Peyer's patch (tissue), 4 donors: ENCODE results near the gene STXBP3. TPM values are rescaled to one million over a fixed set of nuclear protein-coding genes. Genes with fewer than 3 reads are reported as not detected.

Experiments
- DNase-seq, 3 donors: peaks; one replicate each; pipeline ENCODE4 v3.0.0-alpha.2; 2017 to 2019
- H3K27ac ChIP-seq, 4 donors: fragments of 200-600 bp; sonication (generic); one replicate each; pipeline ENCODE4 v1.5.1; 2016 to 2019
- H3K27me3 ChIP-seq, 2 donors: fragments of 200-600 bp; sonication (generic); one replicate each; pipeline ENCODE4 v1.5.1; 2019
- H3K36me3 ChIP-seq, 3 donors: fragments of 200-600 bp; sonication (generic); one replicate each; pipeline ENCODE4 v1.5.1; 2016 to 2019
- H3K4me1 ChIP-seq, 4 donors: fragments of 200-600 bp; sonication (generic); one replicate each; pipeline ENCODE4 v1.5.1; 2016 to 2019
- H3K4me3 ChIP-seq, 4 donors: fragments of 200-600 bp; sonication (generic); 1 replicate in 3 of 4; 2 replicates in 1 of 4; pipeline ENCODE4 v1.5.1; 2016 to 2019; ENCODE audit warnings: mild to moderate bottlenecking in 1 of 4
- H3K9me3 ChIP-seq, 4 donors: fragments of 200-600 bp; sonication (generic); one replicate each; pipeline ENCODE4 v1.5.1; 2016 to 2019; ENCODE audit warnings: mild to moderate bottlenecking in 1 of 4
- POLR2A ChIP-seq, 2 donors: fragments of 450-650 bp; IDR thresholded peaks; one replicate each; pipeline ENCODE4 v1.5.1; 2017; ENCODE audit warnings: antibody characterized with exemption in 2 of 2, mild to moderate bottlenecking in 2 of 2, moderate library complexity in 2 of 2
- total RNA-seq, 4 donors: library from RNA; depleted of rRNA; stranded (reverse); fragments of >200 nt; gene quantifications; one replicate each; pipeline ENCODE4 v1.1.0, GENCODE V29; 2016
- TF ChIP-seq, protein P1 (sequence below), 6 experiments: fragments of 450-650 bp in 4 of 6; fragments of 200-600 bp in 2 of 6; sonication (generic) in 1 of 6; IDR thresholded peaks; one replicate each; pipeline ENCODE4 v1.5.1; 2017 to 2019; ENCODE audit warnings: antibody characterized with exemption in 6 of 6, mild to moderate bottlenecking in 3 of 6, moderate library complexity in 1 of 6

STXBP3 gene
- total RNA-seq, 4 donors from 2014 or later: 51.3 to 106 (median 64.2) TPM

- Histone ChIP-seq H3K9me3 (no peaks in the 10 kb centered on the region), H3K27me3 (no peaks in the 10 kb centered on the region), H3K4me1 (peaks cover 0 to 8% (median 0%) of the 10 kb centered on the region in 4 donors), H3K27ac (no peak overlapping the region), H3K36me3 (peaks cover 0 to 16% (median 0%) of the 10 kb centered on the region in 3 donors), H3K4me3 (no peak overlapping the region)
- DNase-seq: no peak
- TF ChIP-seq POLR2A (IDR thresholded peaks at IDR 0.05): no peak
- TF ChIP-seq, protein P1, sequence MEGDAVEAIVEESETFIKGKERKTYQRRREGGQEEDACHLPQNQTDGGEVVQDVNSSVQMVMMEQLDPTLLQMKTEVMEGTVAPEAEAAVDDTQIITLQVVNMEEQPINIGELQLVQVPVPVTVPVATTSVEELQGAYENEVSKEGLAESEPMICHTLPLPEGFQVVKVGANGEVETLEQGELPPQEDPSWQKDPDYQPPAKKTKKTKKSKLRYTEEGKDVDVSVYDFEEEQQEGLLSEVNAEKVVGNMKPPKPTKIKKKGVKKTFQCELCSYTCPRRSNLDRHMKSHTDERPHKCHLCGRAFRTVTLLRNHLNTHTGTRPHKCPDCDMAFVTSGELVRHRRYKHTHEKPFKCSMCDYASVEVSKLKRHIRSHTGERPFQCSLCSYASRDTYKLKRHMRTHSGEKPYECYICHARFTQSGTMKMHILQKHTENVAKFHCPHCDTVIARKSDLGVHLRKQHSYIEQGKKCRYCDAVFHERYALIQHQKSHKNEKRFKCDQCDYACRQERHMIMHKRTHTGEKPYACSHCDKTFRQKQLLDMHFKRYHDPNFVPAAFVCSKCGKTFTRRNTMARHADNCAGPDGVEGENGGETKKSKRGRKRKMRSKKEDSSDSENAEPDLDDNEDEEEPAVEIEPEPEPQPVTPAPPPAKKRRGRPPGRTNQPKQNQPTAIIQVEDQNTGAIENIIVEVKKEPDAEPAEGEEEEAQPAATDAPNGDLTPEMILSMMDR (IDR thresholded peaks at IDR 0.05): no peak
Measured at GRCh38 chr1:108704496-108704895, 42.0 kb upstream of the STXBP3 start.

GRCh38 chr1:108706643-108707042 is 39.8 kb upstream of the STXBP3 start:
- no peak for TF ChIP-seq POLR2A (IDR thresholded peaks at IDR 0.05)
- TF ChIP-seq, protein P1 (IDR thresholded peaks at IDR 0.05): no peak
- no peak overlapping the region for H3K4me3 ChIP-seq
- no peak overlapping the region for H3K27ac ChIP-seq
- H3K27me3 ChIP-seq: no peaks in the 10 kb centered on the region
- peaks cover 0 to 4% (median 0%) of the 10 kb centered on the region in 3 donors for H3K36me3 ChIP-seq
- DNase-seq: no peak
- peaks cover 0 to 8% (median 0%) of the 10 kb centered on the region in 4 donors for H3K4me1 ChIP-seq
- H3K9me3 ChIP-seq: no peaks in the 10 kb centered on the region

GRCh38 chr1:108708691-108709660 is 37.5 kb upstream of the STXBP3 start:
- H3K4me3 ChIP-seq: no peak overlapping the region
- H3K27ac ChIP-seq: no peak overlapping the region
- TF ChIP-seq, protein P1 (IDR thresholded peaks at IDR 0.05): peak in 4 of 6 experiments; percentile 13 to 28 (median 27)
- no peak for TF ChIP-seq POLR2A (IDR thresholded peaks at IDR 0.05)
- peaks cover 0 to 8% (median 0%) of the 10 kb centered on the region in 4 donors for H3K4me1 ChIP-seq
- H3K36me3 ChIP-seq: no peaks in the 10 kb centered on the region
- no peaks in the 10 kb centered on the region for H3K27me3 ChIP-seq
- peak in 2 of 3 donors; percentile 41 to 72 for DNase-seq
- no peaks in the 10 kb centered on the region for H3K9me3 ChIP-seq

GRCh38 chr1:108712606-108713150 is 33.8 kb upstream of the STXBP3 start, which contains the start of gene FNDC7:
FNDC7 (plus strand) TSS chr1:108712908; CDS start chr1:108712934, 26 bp downstream.
- H3K4me3 ChIP-seq: no peak within 1 kb of the TSS

DNA sequence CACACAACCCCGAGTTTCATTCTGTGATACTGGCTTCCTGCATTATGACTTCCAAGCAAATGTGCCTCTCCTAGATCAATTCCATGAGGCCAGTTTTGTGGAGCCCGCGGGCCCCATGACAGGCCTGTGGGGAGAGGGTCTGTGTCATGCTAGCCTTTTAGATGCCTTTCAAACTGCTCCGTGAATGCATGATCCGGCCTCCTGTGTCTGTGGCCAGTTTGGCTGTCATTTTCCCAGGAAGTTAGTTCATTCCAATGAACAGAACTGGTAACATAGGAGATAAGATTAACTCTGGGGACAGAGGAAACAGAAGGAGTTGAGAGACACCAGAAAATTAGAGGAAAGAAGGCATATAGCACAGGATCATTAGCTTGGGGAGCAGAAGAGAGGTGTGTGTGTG is 30.5 kb upstream of the STXBP3 start:
- Histone ChIP-seq H3K4me3 (no peak overlapping the region), H3K4me1 (no peaks in the 10 kb centered on the region), H3K27me3 (no peaks in the 10 kb centered on the region), H3K9me3 (no peaks in the 10 kb centered on the region), H3K36me3 (no peaks in the 10 kb centered on the region), H3K27ac (no peak overlapping the region)
- no peak for DNase-seq
- TF ChIP-seq, protein P1 (IDR thresholded peaks at IDR 0.05): no peak
- no peak for TF ChIP-seq POLR2A (IDR thresholded peaks at IDR 0.05)

More at GRCh38 chr1:108712606-108713150, 33.8 kb upstream of the STXBP3 start, which contains the start of gene FNDC7:
- Histone ChIP-seq H3K27ac (no peak within 1 kb of the TSS), H3K36me3 (no peaks in the 10 kb centered on the region), H3K4me1 (no peaks in the 10 kb centered on the region), H3K27me3 (no peaks in the 10 kb centered on the region), H3K9me3 (no peaks in the 10 kb centered on the region)
- TF ChIP-seq, protein P1 (IDR thresholded peaks at IDR 0.05): no peak
- TF ChIP-seq POLR2A (IDR thresholded peaks at IDR 0.05): no peak
- no peak for DNase-seq
